SH-SY5Y (cell line): Measurements from ENCODE around the gene LYAR.

ENCODE experiments used
- GATA2 ChIP-seq: IDR thresholded peaks from 2 replicates; pipeline ENCODE4 v1.6.1; 2011; ENCODE audit warnings: mild to moderate bottlenecking, low read depth, low read length
- GATA3 ChIP-seq: IDR thresholded peaks from 2 replicates; pipeline ENCODE4 v1.6.1; 2011; ENCODE audit warnings: low read depth, mild to moderate bottlenecking, low read length, moderate library complexity

LYAR gene

DNA sequence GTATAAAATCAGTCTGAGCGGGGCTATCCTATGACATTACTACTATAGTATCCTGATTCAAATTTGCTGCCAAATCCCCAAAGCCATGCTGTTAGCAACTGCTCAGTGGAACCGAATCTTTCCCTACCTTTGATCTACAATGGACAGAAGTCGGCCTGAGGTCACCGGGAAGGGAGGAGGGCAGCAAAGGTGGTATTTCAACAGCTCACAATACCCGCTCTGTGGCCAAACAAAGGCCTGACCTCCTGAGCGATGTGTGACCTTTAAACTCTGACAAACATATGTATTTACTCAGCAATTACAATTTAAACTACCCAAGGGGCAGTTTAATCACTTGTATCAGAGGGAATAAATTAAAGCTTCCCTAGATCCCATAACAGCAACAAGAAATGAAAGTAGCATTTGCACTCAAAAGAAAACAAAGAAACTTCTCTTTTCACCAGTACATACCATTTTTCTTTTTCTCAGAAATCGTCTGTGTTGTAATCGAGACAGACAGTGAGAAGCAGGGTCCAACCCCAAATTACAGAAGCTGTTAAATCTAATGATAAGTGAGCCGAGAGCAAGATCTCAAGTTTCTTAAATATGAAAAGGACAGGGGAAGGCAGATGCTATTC lies 30.4 kb downstream of the LYAR start:
- TF ChIP-seq GATA2: no peak
- no peak for TF ChIP-seq GATA3

DNA sequence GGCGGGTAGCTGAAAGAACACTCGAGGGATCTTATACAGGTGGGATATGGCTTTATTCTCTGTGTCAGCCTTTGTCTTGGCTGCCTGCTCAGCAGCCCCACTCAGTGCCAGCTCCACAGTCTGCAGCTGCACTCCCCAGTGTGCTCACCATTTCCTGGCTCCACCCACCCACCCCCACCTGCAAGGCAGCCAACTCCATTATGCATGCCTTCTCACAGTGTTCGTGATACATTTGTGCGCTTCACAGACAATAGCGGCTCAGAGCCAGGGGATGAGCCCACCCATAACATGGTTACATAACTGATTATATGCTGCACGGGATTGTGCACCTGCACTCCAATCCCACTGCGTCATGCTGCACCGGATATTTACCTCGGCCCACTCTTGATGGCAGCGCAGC lies 33.2 kb downstream of the LYAR start:
- no peak for TF ChIP-seq GATA2
- TF ChIP-seq GATA3: no peak

DNA sequence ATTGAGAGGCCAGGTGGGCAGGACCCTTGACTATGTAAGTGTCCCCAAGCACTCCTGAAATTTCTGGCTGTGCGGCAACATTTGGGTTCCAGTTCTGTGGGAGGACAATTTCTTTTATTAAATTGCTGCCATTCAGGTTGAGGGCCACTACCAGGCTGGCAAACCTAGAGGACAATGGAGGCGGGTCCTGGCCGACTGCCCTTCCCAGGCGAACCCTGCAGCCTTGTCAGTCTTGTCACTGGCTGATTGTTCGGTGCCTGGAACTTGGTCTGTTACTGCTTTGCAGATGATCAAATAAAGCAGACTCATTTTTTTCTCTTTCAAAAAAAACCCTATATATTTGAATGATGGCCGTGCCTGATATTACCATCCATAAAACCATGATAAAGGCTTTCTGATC lies 35.3 kb downstream of the LYAR start:
- TF ChIP-seq GATA3 (no peak), GATA2 (no peak)

DNA sequence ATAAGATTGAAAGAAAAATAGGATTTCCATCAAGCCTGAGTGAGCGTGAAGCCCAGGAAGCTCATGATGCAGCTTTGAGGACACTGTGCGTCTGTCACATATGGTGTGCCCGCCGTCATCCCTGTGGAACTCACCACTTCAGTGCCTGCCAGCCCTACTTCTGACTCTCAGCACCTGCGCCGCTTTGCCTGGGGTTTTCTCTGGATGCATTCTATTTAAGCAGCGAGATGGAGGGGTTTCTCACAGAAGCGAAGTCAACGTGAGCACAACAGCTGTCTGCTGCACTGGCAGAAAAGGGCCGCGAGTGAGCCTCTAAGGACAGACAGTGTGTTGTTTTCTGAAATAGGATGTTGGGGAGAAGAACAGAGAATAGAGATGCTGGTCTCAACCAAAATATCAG lies 35.8 kb downstream of the LYAR start:
- TF ChIP-seq GATA2 (no peak), GATA3 (no peak)

DNA sequence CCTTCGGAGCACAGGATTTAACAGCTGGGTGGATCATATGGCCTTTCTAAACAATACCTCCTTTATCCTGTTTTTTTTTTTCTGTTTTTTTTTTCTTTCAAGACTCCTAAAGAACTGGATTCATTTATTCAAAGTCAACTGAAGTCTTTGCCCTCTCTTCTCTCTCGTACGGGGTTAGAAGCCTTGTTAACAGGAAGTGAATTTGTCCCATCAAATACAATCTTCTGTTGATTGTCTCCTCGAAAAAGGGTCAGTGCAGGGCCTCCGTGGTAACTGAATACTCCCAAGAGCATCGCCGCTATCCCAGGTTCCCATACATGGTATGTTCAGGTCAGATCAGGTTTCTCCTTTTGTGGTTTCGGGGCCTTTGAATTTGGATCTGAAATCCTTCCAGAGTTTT lies 40.1 kb downstream of the LYAR start:
- TF ChIP-seq GATA3 (no peak), GATA2 (no peak)

DNA sequence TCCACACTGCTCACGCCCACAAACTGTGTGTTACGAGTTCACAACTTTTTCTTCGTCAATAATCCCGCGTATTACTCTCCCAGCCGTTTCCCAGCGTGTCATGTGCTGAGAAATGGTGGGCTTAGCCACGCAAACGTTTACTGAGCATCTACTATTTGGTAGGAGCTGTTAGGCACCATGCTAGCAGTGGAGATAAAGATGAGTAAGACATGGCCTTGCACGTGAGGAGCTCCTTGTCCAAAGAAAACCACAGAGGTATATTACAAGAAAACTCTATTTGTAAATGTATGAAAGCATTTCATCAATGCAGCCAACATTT lies 41.1 kb downstream of the LYAR start:
- no peak for TF ChIP-seq GATA3
- no peak for TF ChIP-seq GATA2

DNA sequence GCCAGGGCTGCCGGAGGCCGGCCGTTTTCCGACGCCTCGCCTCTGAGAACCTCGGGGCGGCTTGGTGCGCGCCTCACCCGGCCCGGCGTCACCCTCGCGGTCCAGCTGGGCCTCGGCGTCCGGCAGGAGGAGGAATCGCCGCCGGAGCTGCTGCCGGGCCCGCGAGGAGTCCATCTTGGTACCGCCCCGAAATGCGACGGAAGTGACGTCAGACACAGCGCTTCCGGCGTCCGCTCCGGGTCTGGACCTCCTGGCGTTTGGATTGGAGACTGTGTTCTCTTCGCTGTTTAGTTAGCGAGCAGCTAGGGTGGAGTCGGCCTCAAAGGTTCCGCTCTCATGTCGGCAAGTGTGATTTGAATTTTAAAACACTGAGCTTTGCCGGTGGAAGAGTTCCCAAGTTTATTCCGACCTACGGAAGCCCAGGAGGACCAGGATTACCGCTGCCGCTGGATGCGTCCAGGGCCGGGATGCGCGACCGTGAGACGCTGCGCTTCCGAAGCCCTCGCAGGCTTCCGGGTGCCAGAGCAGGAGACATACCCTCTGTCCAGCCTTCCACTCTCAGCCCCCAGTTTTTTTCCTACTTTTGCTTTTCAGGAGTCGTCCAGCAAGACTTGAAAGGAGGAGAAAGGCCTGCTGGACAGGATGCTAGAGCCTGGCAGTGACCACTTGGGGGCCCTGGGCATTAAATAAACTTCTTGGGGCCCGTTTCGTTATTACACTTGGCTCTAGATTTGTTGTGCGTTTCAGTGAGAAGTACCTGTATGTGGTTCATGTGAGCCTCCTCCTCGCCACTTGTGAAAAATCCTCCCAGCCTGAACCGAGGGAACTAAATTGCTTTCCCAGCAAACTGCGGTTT lies 41.7 kb downstream of the LYAR start, which contains the start of gene TMEM128:
Gene TMEM128 (minus strand): TSS at position 195 of the 856 bp plus-strand sequence. CDS start 21 bp downstream, at position 174.
- TF ChIP-seq GATA3 (no peak), GATA2 (no peak)

DNA sequence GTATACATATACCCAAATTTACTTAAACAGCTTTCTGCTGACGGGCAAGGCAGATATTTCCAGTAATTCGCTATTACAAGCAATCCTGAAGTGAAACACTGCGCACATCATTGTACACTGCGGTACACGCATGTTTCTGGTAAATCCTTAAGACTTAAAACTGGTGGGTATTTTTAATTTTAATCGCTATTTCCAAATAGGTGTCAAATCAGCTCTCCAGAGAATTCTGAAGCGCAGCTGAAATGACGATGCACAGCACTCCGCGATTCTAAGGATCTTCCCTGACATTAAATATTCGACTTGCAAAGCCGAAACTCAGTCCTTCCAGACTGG lies 42.3 kb downstream of the LYAR start:
- no peak for TF ChIP-seq GATA3
- no peak for TF ChIP-seq GATA2

DNA sequence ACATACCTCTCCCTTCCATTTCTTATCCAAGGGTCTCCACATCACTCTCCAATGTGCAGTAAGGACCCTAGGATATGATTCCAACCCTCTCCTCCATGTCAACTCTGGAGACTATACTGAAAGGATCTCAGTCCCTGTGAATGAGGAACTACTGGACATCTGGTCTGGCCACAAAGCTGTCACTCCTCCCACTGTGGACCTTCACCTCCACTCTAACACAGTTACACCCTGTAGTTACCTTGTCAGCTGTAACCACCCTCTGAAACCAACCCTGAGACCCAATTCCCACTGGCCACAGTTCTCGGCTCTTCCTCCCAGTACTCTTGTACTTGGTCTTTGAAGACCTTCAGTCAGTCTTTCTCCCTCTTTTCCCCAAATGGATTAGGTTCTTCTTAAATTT lies 44.8 kb downstream of the LYAR start:
- TF ChIP-seq GATA2 (no peak), GATA3 (no peak)

DNA sequence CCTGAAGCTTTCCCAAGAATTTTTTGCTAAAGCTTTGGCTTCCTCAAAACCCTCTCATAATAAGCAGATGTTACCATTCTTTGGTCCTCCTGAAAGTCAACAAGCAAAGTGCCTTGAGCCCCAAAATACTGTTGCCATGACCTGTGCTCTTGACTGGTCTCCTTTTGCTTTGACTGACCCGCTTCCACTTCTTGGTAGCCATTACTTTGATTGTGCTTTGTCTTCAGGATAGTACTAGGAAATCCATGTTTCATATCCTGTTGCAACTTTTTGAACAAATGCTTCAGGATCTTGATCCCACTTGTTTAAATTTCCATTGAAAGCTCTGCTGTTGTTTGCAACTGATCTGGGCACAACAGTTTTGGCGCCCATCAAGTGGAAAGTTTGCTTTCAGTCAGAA lies 56.3 kb downstream of the LYAR start:
- no peak for TF ChIP-seq GATA3
- no peak for TF ChIP-seq GATA2

DNA sequence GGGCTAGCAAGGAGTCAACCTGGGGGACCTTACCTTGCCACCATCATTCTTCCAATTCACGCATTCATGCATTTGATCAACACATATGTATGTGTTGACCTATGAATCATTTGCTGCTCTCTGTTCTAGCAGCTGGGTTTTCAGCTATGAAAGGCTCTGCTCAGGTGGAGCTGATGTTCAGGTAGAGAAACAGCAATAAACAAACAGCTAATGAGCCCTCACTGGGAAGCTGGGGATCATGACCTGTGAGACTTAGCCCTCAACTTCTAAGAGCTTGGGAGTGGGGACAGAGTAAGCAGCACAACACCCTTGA lies 61.6 kb downstream of the LYAR start:
- TF ChIP-seq GATA2 (no peak), GATA3 (no peak)

DNA sequence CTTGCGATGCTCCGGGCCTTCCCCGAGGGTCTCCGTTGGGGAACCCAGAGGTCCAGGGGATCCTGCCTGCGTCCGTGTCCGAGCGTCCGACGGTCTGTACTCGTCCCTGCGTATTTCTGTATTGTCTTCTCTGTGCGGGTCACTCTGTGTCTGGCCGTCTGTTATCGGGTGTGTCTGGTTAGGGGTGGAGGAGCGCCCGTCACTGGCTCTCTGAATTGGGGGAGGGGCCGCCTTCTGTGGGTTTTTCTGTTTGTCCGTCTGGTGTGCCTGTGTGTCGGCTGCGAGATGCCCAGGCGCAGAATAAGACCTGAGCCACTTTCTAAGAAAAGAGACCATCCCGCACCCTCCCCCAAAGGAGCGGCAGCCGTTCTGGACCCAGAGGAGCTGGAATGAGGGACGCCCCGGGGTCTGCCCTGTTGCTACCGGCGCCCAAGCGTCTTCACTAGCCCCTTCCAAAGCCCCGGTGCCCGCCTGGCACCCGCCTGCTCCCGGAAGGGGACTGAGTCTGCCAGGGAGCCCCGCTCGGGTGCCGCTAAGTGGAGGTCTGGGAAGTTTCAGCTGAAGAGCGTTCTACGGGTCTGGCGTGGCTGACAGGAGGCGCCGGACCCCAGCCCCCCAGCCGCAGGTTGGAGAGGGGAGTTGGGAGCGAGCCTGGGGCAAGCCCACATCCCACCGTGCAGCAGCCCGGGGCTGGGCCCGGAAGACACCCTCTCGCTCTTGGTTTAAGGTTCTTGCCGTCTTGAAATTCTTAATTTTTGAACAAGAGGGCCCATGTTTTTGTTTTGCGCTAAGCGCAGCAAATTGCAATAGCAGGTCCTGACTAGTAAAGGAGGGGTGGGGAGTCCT lies 62.2 kb downstream of the LYAR start:
- TF ChIP-seq GATA2 (no peak), GATA3 (no peak)

DNA sequence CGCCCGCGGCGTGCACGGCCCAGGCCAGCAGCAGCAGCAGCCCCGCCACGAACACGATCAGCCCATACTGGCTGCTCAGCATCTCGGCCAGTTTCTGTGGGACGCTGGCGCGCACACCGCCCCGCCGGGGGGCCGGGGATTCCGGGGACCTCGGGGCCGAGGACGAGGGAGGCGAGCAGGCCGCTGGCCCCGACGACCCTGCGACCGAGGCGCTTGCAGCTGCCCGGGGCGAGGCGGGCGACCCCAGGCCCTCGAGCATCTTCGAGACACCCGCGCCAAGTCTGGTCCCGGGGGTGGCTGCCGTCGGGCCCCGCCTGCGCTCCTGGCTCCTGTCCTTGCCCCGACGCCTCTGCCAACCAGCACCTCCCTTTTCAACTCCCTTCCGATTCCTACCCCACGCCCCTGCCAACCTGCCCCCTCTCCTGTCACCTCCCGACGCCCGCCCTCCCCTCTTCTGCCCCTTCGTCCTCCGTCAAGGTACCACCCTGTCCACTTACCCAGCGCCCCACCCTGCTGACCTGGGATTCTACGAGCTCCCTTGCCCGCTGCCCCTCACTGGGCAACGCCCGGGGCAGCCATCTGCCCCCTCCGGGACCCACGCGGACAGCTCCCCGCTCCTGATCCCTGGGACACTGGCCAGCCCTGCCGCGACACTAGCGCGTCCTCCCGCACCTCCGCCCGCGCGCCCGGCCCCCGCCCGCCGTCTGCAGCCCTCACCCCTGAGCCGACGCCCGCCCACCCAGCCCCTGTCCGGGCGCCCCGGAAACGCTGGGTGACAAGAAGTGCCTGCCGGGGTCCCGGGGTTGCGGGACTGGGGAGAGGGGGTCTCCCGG lies 63.1 kb downstream of the LYAR start, which contains the start of gene OTOP1:
Gene OTOP1 (minus strand): TSS at position 324 of the 833 bp plus-strand sequence. CDS start 65 bp downstream, at position 259.
- TF ChIP-seq GATA3 (no peak), GATA2 (no peak)
